Fibroblast of lung (primary cell): ENCODE data around the gene DLGAP1.

Experiments used
- EZH2 ChIP-seq: IDR thresholded peaks from 2 replicates; pipeline ENCODE4 v1.5.1; 2012; ENCODE audit warnings: low read length, control low read depth, mild to moderate bottlenecking; ENCODE audit errors: missing control alignments
- TF ChIP-seq, protein P1 (sequence below), 2 donors: IDR thresholded peaks in 1 of 2; conservative IDR thresholded peaks in 1 of 2; 1 replicate in 1 of 2; 2 replicates in 1 of 2; pipeline ENCODE4 v1.5.1; 2011 to 2012; ENCODE audit warnings: low read length in 2 of 2, control low read depth in 1 of 2, inconsistent platforms in 1 of 2, low read depth in 1 of 2, mild to moderate bottlenecking in 1 of 2

DNA sequence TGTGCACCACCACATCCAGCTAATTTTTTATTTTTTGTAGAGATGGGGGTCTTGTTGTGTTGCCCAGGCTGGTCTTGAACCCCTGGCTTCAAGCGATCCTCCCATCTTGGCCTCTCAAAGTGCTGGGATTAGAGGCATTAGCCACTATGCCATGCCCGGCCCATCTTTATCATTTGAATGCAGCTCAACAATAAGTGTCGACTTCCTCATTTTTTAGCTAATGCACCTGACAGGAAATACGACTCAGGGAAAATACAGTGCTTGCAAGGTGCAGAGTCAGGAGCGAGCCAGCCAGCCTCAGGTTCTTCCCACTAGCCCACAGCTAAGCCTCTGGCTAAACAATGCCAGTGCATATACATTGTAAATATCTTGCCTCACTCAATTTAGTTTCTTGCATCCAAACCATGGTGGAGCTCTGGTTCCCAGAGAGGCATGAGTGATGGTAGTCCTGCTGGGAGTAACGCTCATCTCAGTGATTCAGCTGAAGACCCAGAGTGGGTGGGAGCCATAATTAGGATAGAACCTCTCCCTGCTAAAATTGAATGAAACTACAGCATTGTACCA is 870.1 kb downstream of the DLGAP1 start:
- TF ChIP-seq, protein P1, sequence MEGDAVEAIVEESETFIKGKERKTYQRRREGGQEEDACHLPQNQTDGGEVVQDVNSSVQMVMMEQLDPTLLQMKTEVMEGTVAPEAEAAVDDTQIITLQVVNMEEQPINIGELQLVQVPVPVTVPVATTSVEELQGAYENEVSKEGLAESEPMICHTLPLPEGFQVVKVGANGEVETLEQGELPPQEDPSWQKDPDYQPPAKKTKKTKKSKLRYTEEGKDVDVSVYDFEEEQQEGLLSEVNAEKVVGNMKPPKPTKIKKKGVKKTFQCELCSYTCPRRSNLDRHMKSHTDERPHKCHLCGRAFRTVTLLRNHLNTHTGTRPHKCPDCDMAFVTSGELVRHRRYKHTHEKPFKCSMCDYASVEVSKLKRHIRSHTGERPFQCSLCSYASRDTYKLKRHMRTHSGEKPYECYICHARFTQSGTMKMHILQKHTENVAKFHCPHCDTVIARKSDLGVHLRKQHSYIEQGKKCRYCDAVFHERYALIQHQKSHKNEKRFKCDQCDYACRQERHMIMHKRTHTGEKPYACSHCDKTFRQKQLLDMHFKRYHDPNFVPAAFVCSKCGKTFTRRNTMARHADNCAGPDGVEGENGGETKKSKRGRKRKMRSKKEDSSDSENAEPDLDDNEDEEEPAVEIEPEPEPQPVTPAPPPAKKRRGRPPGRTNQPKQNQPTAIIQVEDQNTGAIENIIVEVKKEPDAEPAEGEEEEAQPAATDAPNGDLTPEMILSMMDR (conservative IDR thresholded peaks at IDR 0.05 in 1 of 2, IDR thresholded peaks at IDR 0.05 in 1 of 2; ENCODE audit: low read depth in 1 of 2, low read length in 2 of 2), result no peak
- no peak for TF ChIP-seq EZH2
